ENCODE data around the gene WRAP73.

Gene WRAP73

GRCh38 chr1:3691421-3692204, 41.7 kb upstream of the WRAP73 start:
- Histone ChIP-seq H3K4me3 (ENCODE audit: extremely low read depth, insufficient read depth, low read length, poor library complexity, severe bottlenecking) (no peak overlapping the region), H3K27ac (ENCODE audit: low read depth, low read length, severe bottlenecking) (no peak overlapping the region), H3K9me3 (ENCODE audit: control insufficient read depth, low read length) (no peaks in the 10 kb centered on the region), H3K36me3 (ENCODE audit: control insufficient read depth, insufficient read depth, low read length) (no peaks in the 10 kb centered on the region), H3K4me1 (ENCODE audit: control insufficient read depth, insufficient read depth, low read length, poor library complexity, severe bottlenecking) (peaks cover 15% of the 10 kb centered on the region)
- WGBS, 2 experiments (ENCODE audit: insufficient coverage in 2 of 2) = 85 to 90% methylated on average over 24 of the region's 24 CpGs

- no peak overlapping the region for H3K27ac ChIP-seq (ENCODE audit: low read depth, low read length, severe bottlenecking)
- H3K4me3 ChIP-seq (ENCODE audit: extremely low read depth, insufficient read depth, low read length, poor library complexity, severe bottlenecking) = no peak overlapping the region
- 93 to 95% methylated on average over 41 to 49 of the region's 50 CpGs for WGBS, 2 experiments (ENCODE audit: insufficient coverage in 2 of 2)
- H3K4me1 ChIP-seq (ENCODE audit: control insufficient read depth, insufficient read depth, low read length, poor library complexity, severe bottlenecking) = peaks cover 15% of the 10 kb centered on the region
- no peaks in the 10 kb centered on the region for H3K9me3 ChIP-seq (ENCODE audit: control insufficient read depth, low read length)
- H3K36me3 ChIP-seq (ENCODE audit: control insufficient read depth, insufficient read depth, low read length) = no peaks in the 10 kb centered on the region
These were observed 40.6 kb upstream of the WRAP73 start for GRCh38 chr1:3690282-3691065.

GRCh38 chr1:3689138-3689750, 39.3 kb upstream of the WRAP73 start:
- 53 to 70% methylated on average over 13 of the region's 19 CpGs for WGBS, 2 experiments (ENCODE audit: insufficient coverage in 2 of 2)
- Histone ChIP-seq H3K36me3 (ENCODE audit: control insufficient read depth, insufficient read depth, low read length) (no peaks in the 10 kb centered on the region), H3K4me3 (ENCODE audit: extremely low read depth, insufficient read depth, low read length, poor library complexity, severe bottlenecking) (no peak overlapping the region), H3K27ac (ENCODE audit: low read depth, low read length, severe bottlenecking) (no peak overlapping the region), H3K9me3 (ENCODE audit: control insufficient read depth, low read length) (no peaks in the 10 kb centered on the region), H3K4me1 (ENCODE audit: control insufficient read depth, insufficient read depth, low read length, poor library complexity, severe bottlenecking) (peaks cover 15% of the 10 kb centered on the region)

GRCh38 chr1:3688356-3689137, 38.6 kb upstream of the WRAP73 start:
- H3K27ac ChIP-seq (ENCODE audit: low read depth, low read length, severe bottlenecking) = no peak overlapping the region
- H3K4me1 ChIP-seq (ENCODE audit: control insufficient read depth, insufficient read depth, low read length, poor library complexity, severe bottlenecking) = peaks cover 15% of the 10 kb centered on the region
- H3K36me3 ChIP-seq (ENCODE audit: control insufficient read depth, insufficient read depth, low read length) = no peaks in the 10 kb centered on the region
- WGBS, 2 experiments (ENCODE audit: insufficient coverage in 2 of 2) = 50 to 61% methylated on average over 20 to 28 of the region's 29 CpGs
- no peak overlapping the region for H3K4me3 ChIP-seq (ENCODE audit: extremely low read depth, insufficient read depth, low read length, poor library complexity, severe bottlenecking)
- H3K9me3 ChIP-seq (ENCODE audit: control insufficient read depth, low read length) = no peaks in the 10 kb centered on the region

GRCh38 chr1:3687504-3687903, 37.6 kb upstream of the WRAP73 start:
- Histone ChIP-seq H3K4me1 (ENCODE audit: control insufficient read depth, insufficient read depth, low read length, poor library complexity, severe bottlenecking) (peaks cover 15% of the 10 kb centered on the region), H3K4me3 (ENCODE audit: extremely low read depth, insufficient read depth, low read length, poor library complexity, severe bottlenecking) (no peak overlapping the region), H3K27ac (ENCODE audit: low read depth, low read length, severe bottlenecking) (no peak overlapping the region), H3K36me3 (ENCODE audit: control insufficient read depth, insufficient read depth, low read length) (no peaks in the 10 kb centered on the region), H3K9me3 (ENCODE audit: control insufficient read depth, low read length) (no peaks in the 10 kb centered on the region)
- 89 to 96% methylated on average over 4 to 9 of the region's 12 CpGs for WGBS, 2 experiments (ENCODE audit: insufficient coverage in 2 of 2)

- Histone ChIP-seq H3K36me3 (ENCODE audit: control insufficient read depth, insufficient read depth, low read length) (no peaks in the 10 kb centered on the region), H3K4me3 (ENCODE audit: extremely low read depth, insufficient read depth, low read length, poor library complexity, severe bottlenecking) (no peak overlapping the region), H3K4me1 (ENCODE audit: control insufficient read depth, insufficient read depth, low read length, poor library complexity, severe bottlenecking) (peaks cover 15% of the 10 kb centered on the region), H3K9me3 (ENCODE audit: control insufficient read depth, low read length) (no peaks in the 10 kb centered on the region), H3K27ac (ENCODE audit: low read depth, low read length, severe bottlenecking) (no peak overlapping the region)
- 88 to 90% methylated on average over 19 of the region's 19 CpGs for WGBS, 2 experiments (ENCODE audit: insufficient coverage in 2 of 2)
These were observed 36.0 kb upstream of the WRAP73 start for GRCh38 chr1:3685906-3686305.

GRCh38 chr1:3685222-3685621, 35.3 kb upstream of the WRAP73 start:
- Histone ChIP-seq H3K9me3 (ENCODE audit: control insufficient read depth, low read length) (no peaks in the 10 kb centered on the region), H3K4me3 (ENCODE audit: extremely low read depth, insufficient read depth, low read length, poor library complexity, severe bottlenecking) (no peak overlapping the region), H3K27ac (ENCODE audit: low read depth, low read length, severe bottlenecking) (no peak overlapping the region), H3K4me1 (ENCODE audit: control insufficient read depth, insufficient read depth, low read length, poor library complexity, severe bottlenecking) (peaks cover 15% of the 10 kb centered on the region), H3K36me3 (ENCODE audit: control insufficient read depth, insufficient read depth, low read length) (no peaks in the 10 kb centered on the region)
- WGBS, 2 experiments (ENCODE audit: insufficient coverage in 2 of 2) = 87 to 94% methylated on average over 14 of the region's 14 CpGs

GRCh38 chr1:3683992-3684391, 34.1 kb upstream of the WRAP73 start:
- H3K4me1 ChIP-seq (ENCODE audit: control insufficient read depth, insufficient read depth, low read length, poor library complexity, severe bottlenecking) = peaks cover 12% of the 10 kb centered on the region
- WGBS, 2 experiments (ENCODE audit: insufficient coverage in 2 of 2) = 9 to 21% methylated on average over 5 to 20 of the region's 26 CpGs
- H3K27ac ChIP-seq (ENCODE audit: low read depth, low read length, severe bottlenecking) = no peak overlapping the region
- H3K36me3 ChIP-seq (ENCODE audit: control insufficient read depth, insufficient read depth, low read length) = no peaks in the 10 kb centered on the region
- H3K9me3 ChIP-seq (ENCODE audit: control insufficient read depth, low read length) = no peaks in the 10 kb centered on the region
- no peak overlapping the region for H3K4me3 ChIP-seq (ENCODE audit: extremely low read depth, insufficient read depth, low read length, poor library complexity, severe bottlenecking)

GRCh38 chr1:3683197-3683596, 33.3 kb upstream of the WRAP73 start:
- WGBS, 2 experiments (ENCODE audit: insufficient coverage in 2 of 2) = 86% methylated on average over 1 of the region's 1 CpG
- no peaks in the 10 kb centered on the region for H3K36me3 ChIP-seq (ENCODE audit: control insufficient read depth, insufficient read depth, low read length)
- H3K4me3 ChIP-seq (ENCODE audit: extremely low read depth, insufficient read depth, low read length, poor library complexity, severe bottlenecking) = no peak overlapping the region
- peaks cover 4% of the 10 kb centered on the region for H3K4me1 ChIP-seq (ENCODE audit: control insufficient read depth, insufficient read depth, low read length, poor library complexity, severe bottlenecking)
- no peaks in the 10 kb centered on the region for H3K9me3 ChIP-seq (ENCODE audit: control insufficient read depth, low read length)
- no peak overlapping the region for H3K27ac ChIP-seq (ENCODE audit: low read depth, low read length, severe bottlenecking)

All from mesodermal cell (in vitro differentiated cells).